MCF 10A (cell line): Measurements from ENCODE around the gene SLC47A1. TPM values are rescaled to one million over a fixed set of nuclear protein-coding genes. Genes with fewer than 3 reads are reported as not detected.
"Not testable (repeated sequence)": the region's sequence is repeated elsewhere in the genome, so short reads cannot be mapped to it uniquely, and the experiment has no call there.

Experiments used
- BruUV-seq: library from RNA; stranded (reverse); fragments of 400-500 nt; replicated peaks from 2 replicates; lab custom pipeline; 2021; lab: Mats Ljungman, UMichigan
- CTCF ChIA-PET: fragments of 300-600 bp; sonication (Branson Sonifier 250); formaldehyde crosslinking; extraction: SDS; loops from one replicate; lab custom pipeline; 2021; ENCODE audit warnings: antibody characterized with exemption, inconsistent platforms; lab: Yijun Ruan, JAX
- POLR2A ChIA-PET: fragments of 300-600, 350-650 bp; sonication (Branson Sonifier 250); formaldehyde crosslinking; extraction: SDS; loops from one replicate; lab custom pipeline; 2020; ENCODE audit warnings: antibody characterized with exemption, inconsistent platforms; lab: Yijun Ruan, JAX
- DNase-seq: peaks from one replicate; pipeline ENCODE4 v3.0.0-alpha.2; 2018; ENCODE audit not compliant: unreplicated experiment
- H3K27ac Mint-ChIP-seq: one replicate; pipeline ENCODE4 v1.8.0; 2022; ENCODE audit warnings: mild to moderate bottlenecking, low read depth, mixed read lengths; ENCODE audit not compliant: unreplicated experiment
- H3K27me3 Mint-ChIP-seq: one replicate; pipeline ENCODE4 v1.8.0; 2022; ENCODE audit warnings: mixed read lengths; ENCODE audit not compliant: insufficient read depth, unreplicated experiment
- H3K36me3 Mint-ChIP-seq: one replicate; pipeline ENCODE4 v1.8.0; 2022; ENCODE audit warnings: mild to moderate bottlenecking, moderate library complexity, mixed read lengths; ENCODE audit not compliant: insufficient read depth, unreplicated experiment
- H3K4me1 Mint-ChIP-seq: one replicate; pipeline ENCODE4 v1.8.0; 2022; ENCODE audit warnings: mixed read lengths; ENCODE audit not compliant: insufficient read depth, unreplicated experiment
- H3K4me3 Mint-ChIP-seq: one replicate; pipeline ENCODE4 v1.8.0; 2022; ENCODE audit warnings: mild to moderate bottlenecking, moderate library complexity, mixed read lengths; ENCODE audit not compliant: unreplicated experiment
- H3K9me3 Mint-ChIP-seq: one replicate; pipeline ENCODE4 v1.8.0; 2022; ENCODE audit warnings: mixed read lengths; ENCODE audit not compliant: unreplicated experiment
- intact Hi-C: fragments of 100-400 bp; cut with micrococcal nuclease; formaldehyde crosslinking; loops from 2 replicates; pipeline ENCODE4 v1.14.1; 2022
- total RNA-seq: library from RNA; stranded (reverse); gene quantifications from 2 replicates; pipeline ENCODE4 v1.2.3, GENCODE V29; 2022
- TF ChIP-seq, protein P1 (sequence below): fragments of 200-600 bp; IDR thresholded peaks from one replicate; pipeline ENCODE4 v1.8.0; 2022; ENCODE audit warnings: antibody characterized with exemption, mild to moderate bottlenecking; ENCODE audit not compliant: unreplicated experiment

Gene SLC47A1
- total RNA-seq, 1 experiment from 2014 or later: 1.1 TPM

DNA sequence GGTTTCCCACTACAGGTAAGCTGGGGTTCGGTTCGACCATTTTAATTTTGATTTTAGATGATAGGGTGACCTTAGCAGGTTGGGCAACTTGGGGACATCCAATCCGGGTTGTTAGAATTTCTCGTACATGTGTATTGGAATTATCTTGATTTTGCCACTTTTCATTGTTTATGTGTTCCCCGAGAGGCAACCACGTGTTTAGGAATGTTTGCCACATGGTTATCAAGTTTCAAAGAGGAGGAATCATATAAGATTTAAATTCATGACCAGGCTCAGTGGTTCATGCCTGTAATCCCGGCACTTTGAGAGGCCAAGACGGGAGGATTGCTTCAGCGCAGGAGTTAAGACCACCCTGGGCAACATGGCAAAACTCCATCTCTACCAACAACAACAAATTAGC, 10.0 kb upstream of the SLC47A1 start:
- BruUV-seq: no TSS peak
- POLR2A ChIA-PET: no interaction called here
- TF ChIP-seq, protein P1, sequence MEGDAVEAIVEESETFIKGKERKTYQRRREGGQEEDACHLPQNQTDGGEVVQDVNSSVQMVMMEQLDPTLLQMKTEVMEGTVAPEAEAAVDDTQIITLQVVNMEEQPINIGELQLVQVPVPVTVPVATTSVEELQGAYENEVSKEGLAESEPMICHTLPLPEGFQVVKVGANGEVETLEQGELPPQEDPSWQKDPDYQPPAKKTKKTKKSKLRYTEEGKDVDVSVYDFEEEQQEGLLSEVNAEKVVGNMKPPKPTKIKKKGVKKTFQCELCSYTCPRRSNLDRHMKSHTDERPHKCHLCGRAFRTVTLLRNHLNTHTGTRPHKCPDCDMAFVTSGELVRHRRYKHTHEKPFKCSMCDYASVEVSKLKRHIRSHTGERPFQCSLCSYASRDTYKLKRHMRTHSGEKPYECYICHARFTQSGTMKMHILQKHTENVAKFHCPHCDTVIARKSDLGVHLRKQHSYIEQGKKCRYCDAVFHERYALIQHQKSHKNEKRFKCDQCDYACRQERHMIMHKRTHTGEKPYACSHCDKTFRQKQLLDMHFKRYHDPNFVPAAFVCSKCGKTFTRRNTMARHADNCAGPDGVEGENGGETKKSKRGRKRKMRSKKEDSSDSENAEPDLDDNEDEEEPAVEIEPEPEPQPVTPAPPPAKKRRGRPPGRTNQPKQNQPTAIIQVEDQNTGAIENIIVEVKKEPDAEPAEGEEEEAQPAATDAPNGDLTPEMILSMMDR: no peak
- no peaks in the 10 kb centered on the region for H3K9me3 Mint-ChIP-seq
- CTCF ChIA-PET: interaction anchor here (1.0 to 1.1 kb wide), 2 partner anchors 110 to 243 kb away, joined by 4 read pairs; no protein-coding TSS in a partner anchor
- intact Hi-C loops: no loop called here
- no peaks in the 10 kb centered on the region for H3K27me3 Mint-ChIP-seq
- no peak for DNase-seq
- H3K4me1 Mint-ChIP-seq: no peaks in the 10 kb centered on the region
- peaks cover 6% of the 10 kb centered on the region for H3K36me3 Mint-ChIP-seq
- no peak overlapping the region for H3K4me3 Mint-ChIP-seq
- H3K27ac Mint-ChIP-seq: no peak overlapping the region

DNA sequence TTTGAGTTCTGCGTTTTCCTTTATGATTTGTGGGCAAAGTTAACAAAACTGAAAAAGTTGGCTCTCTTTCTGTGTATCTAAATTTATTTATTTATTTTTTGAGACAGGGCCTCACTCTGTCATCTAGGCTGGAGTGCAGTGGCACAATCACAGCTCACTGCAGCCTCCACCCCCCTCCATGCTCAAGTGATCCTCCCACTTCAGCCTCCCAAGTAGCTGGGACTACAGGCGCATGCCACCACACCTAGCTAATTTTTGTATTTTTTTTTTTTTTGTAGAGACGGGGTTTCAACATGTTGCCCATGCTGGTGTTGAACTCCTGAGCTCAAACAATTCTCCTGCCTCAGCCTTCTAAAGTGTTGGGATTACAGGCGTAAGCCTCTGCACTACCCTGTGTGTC, 6.7 kb upstream of the SLC47A1 start:
- POLR2A ChIA-PET, H3K4me3 Mint-ChIP-seq, DNase-seq, H3K27ac Mint-ChIP-seq, H3K4me1 Mint-ChIP-seq, intact Hi-C loops, H3K36me3 Mint-ChIP-seq, H3K27me3 Mint-ChIP-seq, BruUV-seq, H3K9me3 Mint-ChIP-seq, CTCF ChIA-PET: not testable (repeated sequence)

GRCh38 chr17:19531780-19532501, 1.7 kb upstream of the SLC47A1 start:
- POLR2A ChIA-PET: no interaction called here
- H3K27ac Mint-ChIP-seq: no peak overlapping the region
- CTCF ChIA-PET: no interaction called here
- no peak for DNase-seq
- no TSS peak for BruUV-seq
- intact Hi-C loops: no loop called here
- H3K4me1 Mint-ChIP-seq: no peaks in the 10 kb centered on the region
- H3K9me3 Mint-ChIP-seq: no peaks in the 10 kb centered on the region
- peaks cover 6% of the 10 kb centered on the region for H3K36me3 Mint-ChIP-seq
- H3K27me3 Mint-ChIP-seq: peaks cover 25% of the 10 kb centered on the region
- TF ChIP-seq, protein P1: no peak
- no peak overlapping the region for H3K4me3 Mint-ChIP-seq

DNA sequence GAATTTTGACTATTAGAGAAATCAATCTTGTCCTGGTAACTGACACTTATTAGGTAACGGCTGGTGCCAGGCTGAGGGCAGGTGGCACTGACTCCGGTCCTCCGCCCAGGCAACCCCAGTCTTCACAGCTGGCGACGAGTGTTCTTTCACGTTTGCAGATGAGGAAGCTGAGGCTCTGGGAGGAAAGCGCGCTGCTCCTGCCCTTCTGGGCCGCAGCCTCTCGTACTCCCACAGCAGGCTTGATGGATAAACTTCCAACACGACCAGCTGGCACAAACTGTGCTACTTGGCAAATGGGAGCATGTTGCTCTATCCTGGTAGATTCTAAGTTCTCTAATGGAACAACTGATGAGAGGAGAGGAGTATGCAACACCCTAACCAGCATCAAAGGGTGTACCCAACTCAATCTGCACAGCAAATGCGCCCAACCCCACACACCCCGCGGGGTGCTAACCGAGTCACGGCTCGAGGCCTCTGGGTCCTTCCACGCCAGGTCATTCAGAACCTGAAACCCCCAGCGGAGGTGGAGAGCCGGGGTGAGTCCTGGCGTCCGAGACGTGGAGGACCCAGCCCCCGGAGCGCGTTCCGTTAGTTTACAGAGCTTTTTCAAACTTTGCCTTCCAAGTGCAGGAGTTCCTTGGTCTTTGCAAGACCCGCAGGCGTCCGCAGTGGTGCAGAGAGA, 477 bp upstream of the SLC47A1 start:
- H3K27ac Mint-ChIP-seq: no peak overlapping the region
- no peaks in the 10 kb centered on the region for H3K36me3 Mint-ChIP-seq
- TF ChIP-seq, protein P1: no peak
- peaks cover 25% of the 10 kb centered on the region for H3K27me3 Mint-ChIP-seq
- intact Hi-C loops: no loop called here
- BruUV-seq: no TSS peak
- ChIA-PET CTCF (no interaction called here), POLR2A (interaction anchor here (0.7 kb wide), 1 partner anchor 141 kb away, joined by 3 read pairs; no protein-coding TSS in a partner anchor)
- no peaks in the 10 kb centered on the region for H3K9me3 Mint-ChIP-seq
- no peak for DNase-seq
- no peak overlapping the region for H3K4me3 Mint-ChIP-seq
- no peaks in the 10 kb centered on the region for H3K4me1 Mint-ChIP-seq
